ENCODE measurements around the gene TRIM38. TPM values are rescaled to one million over a fixed set of nuclear protein-coding genes. Genes with fewer than 3 reads are reported as not detected.
A peak's percentile ranks its signal among the peaks of the same experiment; 100 is the strongest.
"Not testable (repeated sequence)": the region's sequence is repeated elsewhere in the genome, so short reads cannot be mapped to it uniquely, and the experiment has no call there.

Gene TRIM38
- total and polyA plus RNA-seq, 3 experiments from 2014 or later: 10.1 to 11.2 (median 10.8) TPM

GRCh38 chr6:25993341-25993684 is 30.7 kb downstream of the TRIM38 start:
- DNase-seq; H3K4me1 ChIP-seq (ENCODE audit: insufficient read depth, low read length); H3K9me3 Mint-ChIP-seq; H3K4me3 ChIP-seq (ENCODE audit: low read length); H3K36me3 ChIP-seq (ENCODE audit: insufficient read depth, low read length); H3K9me3 ChIP-seq (ENCODE audit: low read length); H3K27me3 ChIP-seq (ENCODE audit: insufficient read depth, low read length, poor library complexity, severe bottlenecking); H3K27me3 Mint-ChIP-seq: not testable (repeated sequence)
- ChIA-PET CTCF (interaction anchor here (0.8 to 5.9 kb wide), 22 partner anchors 11 to 273 kb away, joined by 3 to 100 read pairs (median 8); partner anchors contain the start of gene TRIM38), POLR2A (interaction anchor here (1.4 to 5.0 kb wide), 4 partner anchors 24 to 33 kb away, joined by 4 to 53 read pairs (median 10); a partner anchor contains a TSS)
- peak overlapping the region; percentile 26 for H3K27ac ChIP-seq (ENCODE audit: low read depth, low read length)
- H3K27ac Mint-ChIP-seq: peak overlapping the region in 7 of 8 donors; percentile 17 to 91 (median 55)
- peaks cover 3 to 17% (median 5%) of the 10 kb centered on the region in 3 donors for H3K36me3 Mint-ChIP-seq
- peaks cover 15 to 37% (median 21%) of the 10 kb centered on the region in 3 donors for H3K4me1 Mint-ChIP-seq
- H3K4me3 Mint-ChIP-seq: peak overlapping the region; percentile 49 to 95 (median 70)

- no peak for DNase-seq
- H3K9me3 ChIP-seq (ENCODE audit: low read length): no peaks in the 10 kb centered on the region
- no peak overlapping the region for H3K27ac ChIP-seq (ENCODE audit: low read depth, low read length)
- H3K4me3 Mint-ChIP-seq: peak overlapping the region in 1 of 7 donors; percentile 57
- peaks cover 0 to 4% of the 10 kb centered on the region in 2 donors for H3K27me3 Mint-ChIP-seq
- H3K9me3 Mint-ChIP-seq: no peaks in the 10 kb centered on the region
- CTCF ChIA-PET: interaction anchor here (1.2 to 5.9 kb wide), 3 partner anchors 10 to 30 kb away, joined by 3 to 100 read pairs (median 88); a partner anchor contains a TSS
- POLR2A ChIA-PET: interaction anchor here (5.0 kb wide), 1 partner anchor 26 kb away, joined by 53 read pairs; a partner anchor contains a TSS
- no peaks in the 10 kb centered on the region for H3K4me1 ChIP-seq (ENCODE audit: insufficient read depth, low read length)
- peaks cover 15 to 37% (median 21%) of the 10 kb centered on the region in 3 donors for H3K4me1 Mint-ChIP-seq
- H3K36me3 ChIP-seq (ENCODE audit: insufficient read depth, low read length): no peaks in the 10 kb centered on the region
- H3K4me3 ChIP-seq (ENCODE audit: low read length): no peak overlapping the region
- no peaks in the 10 kb centered on the region for H3K27me3 ChIP-seq (ENCODE audit: insufficient read depth, low read length, poor library complexity, severe bottlenecking)
- H3K27ac Mint-ChIP-seq: peak overlapping the region in 1 of 8 donors; percentile 31
- peaks cover 11 to 30% (median 19%) of the 10 kb centered on the region in 3 donors for H3K36me3 Mint-ChIP-seq
Observed at GRCh38 chr6:25995507-25995906, 32.9 kb downstream of the TRIM38 start.

- H3K27me3 ChIP-seq (ENCODE audit: insufficient read depth, low read length, poor library complexity, severe bottlenecking): no peaks in the 10 kb centered on the region
- no peak for DNase-seq
- POLR2A ChIA-PET: interaction anchor here (1.9 kb wide), 1 partner anchor 24 kb away, joined by 4 read pairs; a partner anchor contains a TSS
- no peak overlapping the region for H3K4me3 ChIP-seq (ENCODE audit: low read length)
- CTCF ChIA-PET: interaction anchor here (0.9 to 1.4 kb wide), 2 partner anchors 12 to 28 kb away, joined by 3 to 4 read pairs; no protein-coding TSS in a partner anchor
- Mint-ChIP-seq H3K4me3 (no peak overlapping the region), H3K27ac (peak overlapping the region in 1 of 8 donors; percentile 79), H3K36me3 (peaks cover 14 to 29% (median 19%) of the 10 kb centered on the region in 3 donors), H3K27me3 (peaks cover 0 to 1% of the 10 kb centered on the region in 2 donors), H3K9me3 (no peaks in the 10 kb centered on the region), H3K4me1 (peaks cover 11 to 18% (median 15%) of the 10 kb centered on the region in 3 donors)
- H3K27ac ChIP-seq (ENCODE audit: low read depth, low read length): no peak overlapping the region
- no peaks in the 10 kb centered on the region for H3K4me1 ChIP-seq (ENCODE audit: insufficient read depth, low read length)
- H3K9me3 ChIP-seq (ENCODE audit: low read length): no peaks in the 10 kb centered on the region
- H3K36me3 ChIP-seq (ENCODE audit: insufficient read depth, low read length): no peaks in the 10 kb centered on the region
Observed at GRCh38 chr6:25997921-25998320, 35.3 kb downstream of the TRIM38 start.

DNA sequence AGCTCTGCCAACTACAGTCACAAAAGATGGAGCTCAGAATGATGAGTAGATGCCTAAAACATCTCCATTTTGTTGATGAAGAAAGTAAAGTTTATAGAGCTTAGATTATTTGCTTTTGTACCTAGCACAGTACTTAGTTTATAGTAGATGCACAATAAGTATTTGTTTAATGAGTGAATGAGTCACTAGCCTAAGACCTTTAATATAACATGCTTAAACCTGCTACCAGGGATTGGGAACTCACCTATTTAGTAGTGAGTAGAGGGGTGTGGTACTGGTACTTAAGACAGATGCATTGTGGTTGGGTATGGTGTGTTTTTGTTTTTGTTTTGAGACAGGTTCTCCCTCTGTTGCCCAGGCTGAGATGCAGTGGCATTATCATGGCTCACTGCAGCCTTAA is 35.8 kb downstream of the TRIM38 start:
- Mint-ChIP-seq H3K36me3 (peaks cover 14 to 29% (median 19%) of the 10 kb centered on the region in 3 donors), H3K4me1 (peaks cover 10 to 19% (median 14%) of the 10 kb centered on the region in 3 donors), H3K4me3 (no peak overlapping the region), H3K27me3 (peaks cover 0 to 1% of the 10 kb centered on the region in 2 donors), H3K9me3 (no peaks in the 10 kb centered on the region), H3K27ac (peak overlapping the region in 1 of 8 donors; percentile 79)
- H3K27ac ChIP-seq (ENCODE audit: low read depth, low read length): no peak overlapping the region
- POLR2A ChIA-PET: interaction anchor here (1.9 kb wide), 1 partner anchor 24 kb away, joined by 4 read pairs; a partner anchor contains a TSS
- no peaks in the 10 kb centered on the region for H3K36me3 ChIP-seq (ENCODE audit: insufficient read depth, low read length)
- no peaks in the 10 kb centered on the region for H3K9me3 ChIP-seq (ENCODE audit: low read length)
- H3K4me1 ChIP-seq (ENCODE audit: insufficient read depth, low read length): no peaks in the 10 kb centered on the region
- DNase-seq: no peak
- CTCF ChIA-PET: interaction anchor here (0.9 to 1.4 kb wide), 2 partner anchors 11 to 28 kb away, joined by 3 to 4 read pairs; no protein-coding TSS in a partner anchor
- H3K4me3 ChIP-seq (ENCODE audit: low read length): no peak overlapping the region
- no peaks in the 10 kb centered on the region for H3K27me3 ChIP-seq (ENCODE audit: insufficient read depth, low read length, poor library complexity, severe bottlenecking)

- peaks cover 14 to 32% (median 19%) of the 10 kb centered on the region in 3 donors for H3K36me3 Mint-ChIP-seq
- H3K27me3 ChIP-seq (ENCODE audit: insufficient read depth, low read length, poor library complexity, severe bottlenecking); H3K9me3 Mint-ChIP-seq; DNase-seq; H3K36me3 ChIP-seq (ENCODE audit: insufficient read depth, low read length); H3K27ac Mint-ChIP-seq; H3K27ac ChIP-seq (ENCODE audit: low read depth, low read length); H3K4me3 Mint-ChIP-seq; H3K4me3 ChIP-seq (ENCODE audit: low read length); H3K9me3 ChIP-seq (ENCODE audit: low read length); POLR2A ChIA-PET; H3K4me1 ChIP-seq (ENCODE audit: insufficient read depth, low read length); H3K27me3 Mint-ChIP-seq: not testable (repeated sequence)
- CTCF ChIA-PET: interaction anchor here (0.9 to 1.4 kb wide), 2 partner anchors 10 to 27 kb away, joined by 3 to 4 read pairs; no protein-coding TSS in a partner anchor
- H3K4me1 Mint-ChIP-seq: peaks cover 2 to 11% (median 6%) of the 10 kb centered on the region in 3 donors
Observed at GRCh38 chr6:25999225-25999624, 36.6 kb downstream of the TRIM38 start.

GRCh38 chr6:26000366-26001144 is 38.0 kb downstream of the TRIM38 start:
- Mint-ChIP-seq H3K4me3 (no peak overlapping the region), H3K4me1 (peaks cover under 1 to 6% (median 2%) of the 10 kb centered on the region in 3 donors), H3K36me3 (peaks cover 14 to 32% (median 19%) of the 10 kb centered on the region in 3 donors), H3K27ac (no peak overlapping the region), H3K9me3 (no peaks in the 10 kb centered on the region), H3K27me3 (no peaks in the 10 kb centered on the region)
- ChIA-PET CTCF (interaction anchor here (1.1 to 1.6 kb wide), 3 partner anchors 8 to 212 kb away, joined by 3 to 4 read pairs (median 3); no protein-coding TSS in a partner anchor), POLR2A (no interaction called here)
- Histone ChIP-seq H3K4me3 (ENCODE audit: low read length) (no peak overlapping the region), H3K4me1 (ENCODE audit: insufficient read depth, low read length) (no peaks in the 10 kb centered on the region), H3K27ac (ENCODE audit: low read depth, low read length) (no peak overlapping the region), H3K27me3 (ENCODE audit: insufficient read depth, low read length, poor library complexity, severe bottlenecking) (no peaks in the 10 kb centered on the region), H3K36me3 (ENCODE audit: insufficient read depth, low read length) (no peaks in the 10 kb centered on the region), H3K9me3 (ENCODE audit: low read length) (no peaks in the 10 kb centered on the region)
- DNase-seq: no peak

GRCh38 chr6:26003102-26003694 is 40.6 kb downstream of the TRIM38 start:
- Histone ChIP-seq H3K27ac (ENCODE audit: low read depth, low read length) (no peak overlapping the region), H3K4me3 (ENCODE audit: low read length) (no peak overlapping the region), H3K36me3 (ENCODE audit: insufficient read depth, low read length) (no peaks in the 10 kb centered on the region), H3K27me3 (ENCODE audit: insufficient read depth, low read length, poor library complexity, severe bottlenecking) (no peaks in the 10 kb centered on the region), H3K9me3 (ENCODE audit: low read length) (no peaks in the 10 kb centered on the region), H3K4me1 (ENCODE audit: insufficient read depth, low read length) (no peaks in the 10 kb centered on the region)
- H3K36me3 Mint-ChIP-seq: peaks cover 11 to 28% (median 14%) of the 10 kb centered on the region in 3 donors
- ChIA-PET POLR2A (interaction anchor here (1.0 kb wide), 3 partner anchors 18 to 231 kb away, joined by 3 to 7 read pairs (median 3); a partner anchor contains a TSS), CTCF (interaction anchor here (1.0 to 8.1 kb wide), 13 partner anchors 9 to 1890 kb away, joined by 3 to 100 read pairs (median 6); a partner anchor contains a TSS)
- H3K4me3 Mint-ChIP-seq: no peak overlapping the region
- peak; percentile 17 to 65 (median 28) for DNase-seq
- H3K27ac Mint-ChIP-seq: no peak overlapping the region
- peaks cover 0 to 8% (median 0%) of the 10 kb centered on the region in 3 donors for H3K4me1 Mint-ChIP-seq
- no peaks in the 10 kb centered on the region for H3K27me3 Mint-ChIP-seq
- no peaks in the 10 kb centered on the region for H3K9me3 Mint-ChIP-seq

Data from CD8-positive, alpha-beta memory T cell (primary cell).